HG02973 (cell line): ENCODE results near the gene MAPK1.

Source experiments
- ATAC-seq: cut with Tn5 transposase; IDR thresholded peaks from one replicate; pipeline ENCODE4 v1.9.1; 2021; ENCODE audit warnings: moderate library complexity; ENCODE audit not compliant: unreplicated experiment

MAPK1 gene

GRCh38 chr22:21709688-21710087 lies 157.8 kb downstream of the MAPK1 start:
- no peak for ATAC-seq

GRCh38 chr22:21708960-21709359 lies 158.5 kb downstream of the MAPK1 start:
- no peak for ATAC-seq

- no peak for ATAC-seq
These were observed 159.8 kb downstream of the MAPK1 start for GRCh38 chr22:21707677-21708076.
